H9 (cell line): ENCODE measurements around the gene ALCAM. TPM values are rescaled to one million over a fixed set of nuclear protein-coding genes. Genes with fewer than 3 reads are reported as not detected.

Experiments used
- DNase-seq: peaks from one replicate; pipeline ENCODE4 v3.0.0-alpha.2; 2017
- H2AFZ ChIP-seq: one replicate; pipeline ENCODE4 v1.6.1; 2013; ENCODE audit warnings: mild to moderate bottlenecking, low read length, control low read depth, moderate library complexity
- H2AK5ac ChIP-seq: 2 replicates; pipeline ENCODE4 v1.6.1; 2013; ENCODE audit warnings: low read length, control low read depth, mixed read lengths; ENCODE audit not compliant: insufficient read length
- H2BK120ac ChIP-seq: one replicate; pipeline ENCODE4 v1.6.1; 2013; ENCODE audit warnings: low read depth, mild to moderate bottlenecking, low read length, control low read depth, inconsistent platforms; ENCODE audit not compliant: poor library complexity, severe bottlenecking
- H2BK12ac ChIP-seq: 2 replicates; pipeline ENCODE4 v1.6.1; 2013; ENCODE audit warnings: low read length, control low read depth, mixed read lengths, low read depth; ENCODE audit not compliant: insufficient read length
- H2BK15ac ChIP-seq: 2 replicates; pipeline ENCODE4 v1.6.1; 2013; ENCODE audit warnings: low read depth, low read length, control low read depth
- H2BK20ac ChIP-seq: one replicate; pipeline ENCODE4 v1.6.1; 2013; ENCODE audit warnings: low read depth, mild to moderate bottlenecking, low read length, control low read depth, inconsistent platforms; ENCODE audit not compliant: poor library complexity, severe bottlenecking
- H2BK5ac ChIP-seq: 2 replicates; pipeline ENCODE4 v1.6.1; 2013; ENCODE audit warnings: low read length, control low read depth, mixed read lengths; ENCODE audit not compliant: insufficient read length
- H3K14ac ChIP-seq: 2 replicates; pipeline ENCODE4 v1.6.1; 2013; ENCODE audit warnings: low read length, control low read depth; ENCODE audit not compliant: insufficient read depth
- H3K18ac ChIP-seq: 2 replicates; pipeline ENCODE4 v1.6.1; 2013; ENCODE audit warnings: low read depth, mild to moderate bottlenecking, mixed read lengths, low read length, control low read depth; ENCODE audit not compliant: insufficient read length
- H3K23ac ChIP-seq: 2 replicates; pipeline ENCODE4 v1.6.1; 2013; ENCODE audit warnings: low read length, control low read depth, mixed read lengths, low read depth; ENCODE audit not compliant: insufficient read length
- H3K23me2 ChIP-seq: 2 replicates; pipeline ENCODE4 v1.6.1; 2013; ENCODE audit warnings: low read depth, mild to moderate bottlenecking, mixed read lengths, low read length, control low read depth; ENCODE audit not compliant: insufficient read length, poor library complexity, severe bottlenecking
- H3K27ac ChIP-seq: 2 replicates; pipeline ENCODE4 v1.5.1; 2013; ENCODE audit warnings: low read length, control low read depth, mixed read lengths, low read depth; ENCODE audit not compliant: insufficient read length
- H3K27me3 ChIP-seq: 2 replicates; pipeline ENCODE4 v1.6.1; 2013; ENCODE audit warnings: low read length, control low read depth, inconsistent platforms; ENCODE audit not compliant: insufficient read depth
- H3K4ac ChIP-seq: 2 replicates; pipeline ENCODE4 v1.6.1; 2013; ENCODE audit warnings: low read depth, mild to moderate bottlenecking, control low read depth, inconsistent platforms, low read length, moderate library complexity
- H3K4me1 ChIP-seq: 2 replicates; pipeline ENCODE4 v1.6.1; 2013; ENCODE audit warnings: low read length, control low read depth, inconsistent platforms; ENCODE audit not compliant: insufficient read depth
- H3K4me2 ChIP-seq: 2 replicates; pipeline ENCODE4 v1.6.1; 2013; ENCODE audit warnings: low read length, control low read depth, mixed read lengths; ENCODE audit not compliant: insufficient read length, insufficient read depth
- H3K56ac ChIP-seq: 2 replicates; pipeline ENCODE4 v1.6.1; 2013; ENCODE audit warnings: low read depth, mild to moderate bottlenecking, mixed read lengths, low read length, control low read depth; ENCODE audit not compliant: insufficient read length
- H3K79me1 ChIP-seq: 2 replicates; pipeline ENCODE4 v1.6.1; 2013; ENCODE audit warnings: low read depth, mild to moderate bottlenecking, moderate library complexity, low read length, control low read depth, inconsistent platforms; ENCODE audit not compliant: insufficient read depth, poor library complexity, severe bottlenecking
- H3K79me2 ChIP-seq: 2 replicates; pipeline ENCODE4 v1.6.1; 2013; ENCODE audit warnings: low read length, control low read depth, inconsistent platforms; ENCODE audit not compliant: insufficient read depth
- H3K9ac ChIP-seq: 2 replicates; pipeline ENCODE4 v1.6.1; 2013; ENCODE audit warnings: low read length, control low read depth, mixed read lengths; ENCODE audit not compliant: insufficient read length; ENCODE audit errors: extremely low read depth
- H3K9me3 ChIP-seq: one replicate; pipeline ENCODE4 v1.6.1; 2013; ENCODE audit warnings: low read depth, low read length, inconsistent platforms; ENCODE audit not compliant: control insufficient read depth
- H3T11ph ChIP-seq: one replicate; pipeline ENCODE4 v1.6.1; 2013; ENCODE audit warnings: mild to moderate bottlenecking, low read length, control low read depth, inconsistent platforms
- H4K20me1 ChIP-seq: one replicate; pipeline ENCODE4 v1.6.1; 2013; ENCODE audit not compliant: control insufficient read depth, insufficient read length, insufficient read depth
- H4K5ac ChIP-seq: 2 replicates; pipeline ENCODE4 v1.6.1; 2013; ENCODE audit warnings: low read depth, mild to moderate bottlenecking, mixed read lengths, low read length, control low read depth; ENCODE audit not compliant: insufficient read length
- H4K8ac ChIP-seq: replicated peaks from 2 replicates; pipeline ENCODE4 v1.6.1; 2013; ENCODE audit warnings: low read length, control low read depth, mixed read lengths, low read depth; ENCODE audit not compliant: insufficient read length
- H4K91ac ChIP-seq: 2 replicates; pipeline ENCODE4 v1.6.1; 2013; ENCODE audit warnings: low read depth, mild to moderate bottlenecking, moderate library complexity, mixed read lengths, low read length, control low read depth; ENCODE audit not compliant: insufficient read length
- H3K27ac Mint-ChIP-seq, 3 experiments: 2 replicates in 2 of 3; 3 replicates in 1 of 3; pipeline ENCODE4 v1.8.0; 2020 to 2021; ENCODE audit warnings: mixed read lengths in 3 of 3, mild to moderate bottlenecking in 1 of 3, moderate library complexity in 1 of 3
- H3K27me3 Mint-ChIP-seq: 2 replicates; pipeline ENCODE4 v1.8.0; 2021; ENCODE audit warnings: low read depth, mild to moderate bottlenecking, moderate library complexity, mixed read lengths
- H3K36me3 Mint-ChIP-seq, 3 experiments: 2 replicates in 2 of 3; 3 replicates in 1 of 3; pipeline ENCODE4 v1.8.0; 2020 to 2021; ENCODE audit warnings: low read depth in 3 of 3, mixed read lengths in 3 of 3; ENCODE audit not compliant: insufficient read depth in 1 of 3
- H3K4me1 Mint-ChIP-seq, 2 experiments: 2 replicates each; pipeline ENCODE4 v1.8.0; 2020; ENCODE audit warnings: mixed read lengths in 2 of 2
- H3K4me3 Mint-ChIP-seq, 2 experiments: 2 replicates in 1 of 2; 3 replicates in 1 of 2; pipeline ENCODE4 v1.8.0; 2020 to 2021; ENCODE audit warnings: mild to moderate bottlenecking in 2 of 2, mixed read lengths in 2 of 2, moderate library complexity in 1 of 2
- H3K9me3 Mint-ChIP-seq, 2 experiments: 2 replicates in 1 of 2; 3 replicates in 1 of 2; pipeline ENCODE4 v1.8.0; 2020; ENCODE audit warnings: mild to moderate bottlenecking in 2 of 2, mixed read lengths in 2 of 2, moderate library complexity in 1 of 2
- WGBS: extraction: QIAGEN DNeasy Blood & Tissue Kit; methylation state at CpG from one replicate; pipeline ENCODE4 v1.1.7; 2013; ENCODE audit warnings: missing lambda C conversion rate, low lambda C conversion rate, mixed read lengths; ENCODE audit not compliant: insufficient read length; ENCODE audit errors: extremely low coverage; 5-methylcytosine and 5-hydroxymethylcytosine counted together
- total RNA-seq: library from RNA; stranded (reverse); gene quantifications from 2 replicates; pipeline ENCODE4 v1.2.1, GENCODE V29; 2021
- TF ChIP-seq, protein P1 (sequence below): fragments of 200-600 bp; sonication (generic); conservative IDR thresholded peaks from 3 replicates; pipeline ENCODE4 v1.8.0; 2021; ENCODE audit warnings: antibody characterized with exemption, mild to moderate bottlenecking

Gene ALCAM
- total RNA-seq, 1 experiment from 2014 or later, result 43.7 TPM

DNA sequence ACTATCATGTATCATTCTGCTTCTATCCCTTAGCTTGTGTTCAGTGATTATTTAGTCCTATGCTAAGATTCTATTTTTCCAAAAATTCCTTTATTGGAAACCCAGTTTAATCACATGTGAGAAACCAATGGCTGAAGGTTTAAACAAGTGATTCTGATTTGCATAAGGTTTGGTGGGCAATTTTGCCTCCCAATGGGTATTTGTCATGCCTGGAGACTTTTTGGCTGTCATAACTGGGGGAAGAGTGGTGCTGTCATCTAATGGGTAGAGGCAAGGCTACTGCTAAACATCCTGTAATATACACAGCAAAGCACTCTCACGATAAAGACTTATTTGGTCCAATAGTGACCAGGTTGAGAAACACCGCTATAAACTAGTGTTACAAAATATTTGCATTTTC is 148.7 kb downstream of the ALCAM start:
- H4K20me1 ChIP-seq, result no peaks in the 10 kb centered on the region
- no peak overlapping the region for H3K4me2 ChIP-seq
- no peak overlapping the region for H3K56ac ChIP-seq
- H2BK120ac ChIP-seq, result no peak overlapping the region
- TF ChIP-seq, protein P1, sequence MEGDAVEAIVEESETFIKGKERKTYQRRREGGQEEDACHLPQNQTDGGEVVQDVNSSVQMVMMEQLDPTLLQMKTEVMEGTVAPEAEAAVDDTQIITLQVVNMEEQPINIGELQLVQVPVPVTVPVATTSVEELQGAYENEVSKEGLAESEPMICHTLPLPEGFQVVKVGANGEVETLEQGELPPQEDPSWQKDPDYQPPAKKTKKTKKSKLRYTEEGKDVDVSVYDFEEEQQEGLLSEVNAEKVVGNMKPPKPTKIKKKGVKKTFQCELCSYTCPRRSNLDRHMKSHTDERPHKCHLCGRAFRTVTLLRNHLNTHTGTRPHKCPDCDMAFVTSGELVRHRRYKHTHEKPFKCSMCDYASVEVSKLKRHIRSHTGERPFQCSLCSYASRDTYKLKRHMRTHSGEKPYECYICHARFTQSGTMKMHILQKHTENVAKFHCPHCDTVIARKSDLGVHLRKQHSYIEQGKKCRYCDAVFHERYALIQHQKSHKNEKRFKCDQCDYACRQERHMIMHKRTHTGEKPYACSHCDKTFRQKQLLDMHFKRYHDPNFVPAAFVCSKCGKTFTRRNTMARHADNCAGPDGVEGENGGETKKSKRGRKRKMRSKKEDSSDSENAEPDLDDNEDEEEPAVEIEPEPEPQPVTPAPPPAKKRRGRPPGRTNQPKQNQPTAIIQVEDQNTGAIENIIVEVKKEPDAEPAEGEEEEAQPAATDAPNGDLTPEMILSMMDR, result no peak
- no peak overlapping the region for H3K27ac Mint-ChIP-seq
- H3K23me2 ChIP-seq, result no peaks in the 10 kb centered on the region
- no peaks in the 10 kb centered on the region for H3K79me1 ChIP-seq
- H3K4ac ChIP-seq, result no peak overlapping the region
- H2BK12ac ChIP-seq, result no peak overlapping the region
- no peak overlapping the region for H3K14ac ChIP-seq
- no peak overlapping the region for H3K18ac ChIP-seq
- no peak overlapping the region for H3K23ac ChIP-seq
- no peak for DNase-seq
- H3K36me3 Mint-ChIP-seq, result peaks cover 0 to under 1% (median 0%) of the 10 kb centered on the region in 3 experiments; a peak in 1 of 7 replicates
- no peaks in the 10 kb centered on the region for H3K27me3 ChIP-seq
- no peak overlapping the region for H3K4me3 Mint-ChIP-seq
- no peak overlapping the region for H3K9ac ChIP-seq
- H4K8ac ChIP-seq, result no peak overlapping the region
- H3K27ac ChIP-seq, result no peak overlapping the region
- H2BK20ac ChIP-seq, result no peak overlapping the region
- peaks cover 4% of the 10 kb centered on the region for H3K4me1 ChIP-seq
- H3K9me3 ChIP-seq, result no peaks in the 10 kb centered on the region
- no peak overlapping the region for H3T11ph ChIP-seq
- no peaks in the 10 kb centered on the region for H3K9me3 Mint-ChIP-seq
- no peak overlapping the region for H4K5ac ChIP-seq
- H2BK5ac ChIP-seq, result no peak overlapping the region
- no CpG with 5 or more reads among the region's 2 CpGs for WGBS
- H3K79me2 ChIP-seq, result no peaks in the 10 kb centered on the region; the same call in 1 of the 2 replicates
- H4K91ac ChIP-seq, result no peak overlapping the region
- no peak overlapping the region for H2BK15ac ChIP-seq
- peaks cover 19 to 22% of the 10 kb centered on the region in 2 experiments for H3K4me1 Mint-ChIP-seq
- no peak overlapping the region for H2AFZ ChIP-seq
- H2AK5ac ChIP-seq, result no peak overlapping the region
- H3K27me3 Mint-ChIP-seq, result no peaks in the 10 kb centered on the region
